ENCODE measurements around the gene RAI1. TPM values are rescaled to one million over a fixed set of nuclear protein-coding genes. Genes with fewer than 3 reads are reported as not detected.

Gene RAI1
- total and polyA plus RNA-seq, 7 donors = 1.8 to 31.9 (median 9.3) TPM

DNA sequence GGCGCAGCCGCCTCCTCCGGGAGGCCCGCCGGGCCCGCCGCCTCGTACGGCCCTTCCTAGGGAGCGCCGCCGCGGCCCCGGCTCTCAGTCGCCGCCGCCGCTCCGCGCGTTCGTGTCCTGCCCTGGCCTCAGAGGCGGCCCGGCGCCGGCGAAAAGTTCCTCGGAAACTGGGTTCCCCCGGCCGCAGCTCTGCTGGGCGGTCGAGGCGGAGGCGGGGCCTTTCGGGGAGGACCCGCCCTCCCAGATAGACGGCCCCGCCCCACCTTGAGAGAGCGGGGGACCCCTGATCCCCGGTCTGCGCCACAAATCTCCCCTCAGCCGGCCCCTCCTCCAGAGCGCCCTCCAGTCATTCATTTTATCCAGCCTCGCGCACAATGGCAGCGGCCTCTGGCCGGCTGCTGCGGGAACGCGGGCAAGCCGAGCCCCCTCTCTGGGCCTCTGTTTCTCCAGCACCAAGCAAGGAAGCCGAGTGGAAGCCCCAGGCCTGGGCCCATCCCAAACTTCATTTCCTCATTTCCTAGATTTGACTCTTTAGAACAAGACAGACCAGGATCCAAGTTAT, 155.6 kb downstream of the RAI1 start, which contains the start of gene SREBF1:
SREBF1 (minus strand) TSS at position 169 of the 562 bp plus-strand sequence. CDS start 169 bp downstream, outside the sequence.
- WGBS, 2 donors = 1 to 2% methylated on average over 52 of the region's 52 CpGs
- Histone ChIP-seq H3K27me3 (no peaks in the 10 kb centered on the region), H3K36me3 (no peaks in the 10 kb centered on the region), H3K9me3 (no peaks in the 10 kb centered on the region), H3K27ac (peak within 1 kb of the TSS; percentile 99 to 100 (median 100)), H3K4me3 (peak within 1 kb of the TSS; percentile 84 to 95 (median 92)), H3K4me1 (peaks cover 0 to 78% (median 77%) of the 10 kb centered on the region in 4 donors)
- TF ChIP-seq EP300 (IDR thresholded peaks at IDR 0.05) = no peak
- peak in 2 of 4 donors; percentile 36 to 58 for TF ChIP-seq POLR2AphosphoS5 (IDR thresholded peaks at IDR 0.05)
- TF ChIP-seq POLR2A (IDR thresholded peaks at IDR 0.05) = no peak
- TF ChIP-seq CTCF (IDR thresholded peaks at IDR 0.05) = no peak
- intact Hi-C loops (cut with DNase I) = loop anchor here (2.0 kb wide), 1 partner anchor 14 kb away; no protein-coding TSS in a partner anchor
- peak; percentile 86 for DNase-seq

DNA sequence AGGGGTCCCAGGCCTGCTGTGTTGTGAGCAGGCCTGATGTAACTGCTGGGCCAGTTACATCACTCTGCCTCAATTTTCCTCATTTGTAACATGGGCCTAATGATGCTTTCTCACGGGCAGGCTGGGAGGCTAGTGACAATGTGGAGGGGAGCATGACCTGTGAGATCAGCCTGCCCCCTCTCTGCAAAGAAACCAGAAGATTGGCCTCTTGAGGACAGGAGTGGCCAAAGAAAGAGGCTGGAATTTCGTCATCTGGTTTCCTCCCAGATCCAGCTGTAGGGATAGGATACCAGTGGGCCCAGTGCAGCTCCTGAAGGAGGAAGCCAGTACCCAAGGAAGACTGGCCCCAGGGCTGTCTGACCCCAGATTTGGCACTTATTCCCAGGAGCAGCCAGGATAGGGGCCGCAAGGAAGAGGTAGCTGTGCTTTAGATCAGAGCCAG, 156.1 kb downstream of the RAI1 start:
- peak; percentile 86 for DNase-seq
- Histone ChIP-seq H3K27me3 (no peaks in the 10 kb centered on the region), H3K36me3 (no peaks in the 10 kb centered on the region), H3K4me3 (peak overlapping the region in 3 of 4 donors; percentile 84 to 95 (median 94)), H3K27ac (peak overlapping the region; percentile 99 to 100 (median 100)), H3K4me1 (peaks cover 0 to 75% (median 73%) of the 10 kb centered on the region in 4 donors), H3K9me3 (no peaks in the 10 kb centered on the region)
- 38 to 61% methylated on average over 3 of the region's 3 CpGs for WGBS, 2 donors
- TF ChIP-seq POLR2A (IDR thresholded peaks at IDR 0.05) = no peak
- peak; percentile 24 to 70 (median 44) for TF ChIP-seq POLR2AphosphoS5 (IDR thresholded peaks at IDR 0.05)
- TF ChIP-seq EP300 (IDR thresholded peaks at IDR 0.05) = no peak
- TF ChIP-seq CTCF (IDR thresholded peaks at IDR 0.05) = no peak
- intact Hi-C loops (cut with DNase I) = loop anchor here (2.0 kb wide), 1 partner anchor 15 kb away; no protein-coding TSS in a partner anchor

GRCh38 chr17:17837966-17838962, 157.0 kb downstream of the RAI1 start:
- WGBS, 2 donors = 37 to 63% methylated on average over 11 of the region's 11 CpGs
- Histone ChIP-seq H3K4me3 (no peak overlapping the region), H3K27ac (peak overlapping the region; percentile 99 to 100 (median 100)), H3K36me3 (no peaks in the 10 kb centered on the region), H3K27me3 (no peaks in the 10 kb centered on the region), H3K4me1 (peaks cover 0 to 75% (median 66%) of the 10 kb centered on the region in 4 donors), H3K9me3 (no peaks in the 10 kb centered on the region)
- DNase-seq = no peak
- TF ChIP-seq POLR2AphosphoS5 (IDR thresholded peaks at IDR 0.05) = peak in 2 of 4 donors; percentile 3 to 25
- no peak for TF ChIP-seq CTCF (IDR thresholded peaks at IDR 0.05)
- intact Hi-C loops (cut with DNase I) = loop anchor here (2.0 kb wide), 1 partner anchor 15 kb away; no protein-coding TSS in a partner anchor

DNA sequence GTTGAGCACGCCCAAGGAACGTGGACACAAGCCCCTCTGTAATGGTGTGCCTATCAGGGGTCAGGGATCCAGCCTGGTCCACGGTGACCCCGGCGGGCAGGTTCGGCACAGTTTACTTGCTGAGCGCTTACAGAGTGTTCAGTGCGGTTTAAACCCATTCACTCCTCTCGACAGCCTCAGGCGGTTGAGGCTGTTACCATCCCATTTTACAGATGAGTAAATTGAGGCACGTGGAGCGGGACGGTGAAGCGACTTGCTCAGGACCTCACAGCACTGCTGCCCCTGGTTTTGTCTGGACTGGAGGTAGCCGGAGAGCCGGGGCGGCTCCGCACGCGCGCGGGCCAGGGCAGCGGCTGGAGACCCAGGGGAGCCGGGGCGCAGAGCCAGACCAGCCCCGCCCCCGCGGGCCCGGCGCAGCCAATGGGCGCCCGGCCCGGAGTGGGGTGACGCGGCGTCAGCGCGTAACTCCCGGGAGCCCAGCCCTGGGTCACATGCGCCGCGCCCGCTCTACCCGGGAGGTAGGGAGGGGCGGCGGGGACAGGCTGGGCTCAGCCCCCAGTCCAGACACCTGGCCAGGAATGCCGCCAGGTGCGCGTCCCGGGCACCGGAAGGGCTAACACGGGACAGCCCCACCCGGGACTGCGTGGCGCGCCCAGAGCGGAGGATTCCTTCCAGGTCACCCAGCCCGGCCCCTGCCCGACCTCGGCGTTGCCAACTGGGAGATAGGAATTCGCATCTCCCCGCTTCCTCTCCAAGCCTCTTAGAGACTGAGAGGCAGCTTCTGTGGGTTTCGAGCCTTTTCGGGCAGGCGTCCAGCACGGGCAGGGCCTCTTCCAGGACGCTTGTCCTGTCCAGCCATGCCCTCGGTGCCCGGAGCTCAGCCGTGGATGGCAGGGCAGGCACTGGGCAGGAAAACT, 158.8 kb downstream of the RAI1 start:
- 1 to 5% methylated on average over 71 of the region's 71 CpGs for WGBS, 2 donors
- Histone ChIP-seq H3K27me3 (no peaks in the 10 kb centered on the region), H3K9me3 (no peaks in the 10 kb centered on the region), H3K4me3 (peak overlapping the region; percentile 38 to 58 (median 54)), H3K4me1 (peaks cover 0 to 62% (median 51%) of the 10 kb centered on the region in 4 donors), H3K27ac (peak overlapping the region; percentile 99 to 100 (median 100)), H3K36me3 (no peaks in the 10 kb centered on the region)
- DNase-seq = peak; percentile 95
- intact Hi-C loops (cut with DNase I) = loop anchor here (2.0 kb wide), 1 partner anchor 57 kb away; no protein-coding TSS in a partner anchor
- TF ChIP-seq POLR2AphosphoS5 (IDR thresholded peaks at IDR 0.05) (peak; percentile 92 to 96 (median 94)), CTCF (IDR thresholded peaks at IDR 0.05) (no peak), POLR2A (IDR thresholded peaks at IDR 0.05) (peak; percentile 72 to 80), EP300 (IDR thresholded peaks at IDR 0.05) (peak in 2 of 4 donors; percentile 39 to 66)

Data from sigmoid colon (tissue), 7 donors.